GM18505 (cell line): ENCODE data around the gene PTPRCAP.

ENCODE experiments used
- ATAC-seq: cut with Tn5 transposase; IDR thresholded peaks from one replicate; pipeline ENCODE4 v1.9.1; 2021; ENCODE audit not compliant: unreplicated experiment
- POLR2A ChIP-seq: IDR thresholded peaks from 4 replicates; pipeline ENCODE4 v1.6.1; 2011; ENCODE audit warnings: borderline replicate concordance; ENCODE audit not compliant: insufficient read depth, insufficient read length; ENCODE audit errors: extremely low read depth

Gene PTPRCAP

DNA sequence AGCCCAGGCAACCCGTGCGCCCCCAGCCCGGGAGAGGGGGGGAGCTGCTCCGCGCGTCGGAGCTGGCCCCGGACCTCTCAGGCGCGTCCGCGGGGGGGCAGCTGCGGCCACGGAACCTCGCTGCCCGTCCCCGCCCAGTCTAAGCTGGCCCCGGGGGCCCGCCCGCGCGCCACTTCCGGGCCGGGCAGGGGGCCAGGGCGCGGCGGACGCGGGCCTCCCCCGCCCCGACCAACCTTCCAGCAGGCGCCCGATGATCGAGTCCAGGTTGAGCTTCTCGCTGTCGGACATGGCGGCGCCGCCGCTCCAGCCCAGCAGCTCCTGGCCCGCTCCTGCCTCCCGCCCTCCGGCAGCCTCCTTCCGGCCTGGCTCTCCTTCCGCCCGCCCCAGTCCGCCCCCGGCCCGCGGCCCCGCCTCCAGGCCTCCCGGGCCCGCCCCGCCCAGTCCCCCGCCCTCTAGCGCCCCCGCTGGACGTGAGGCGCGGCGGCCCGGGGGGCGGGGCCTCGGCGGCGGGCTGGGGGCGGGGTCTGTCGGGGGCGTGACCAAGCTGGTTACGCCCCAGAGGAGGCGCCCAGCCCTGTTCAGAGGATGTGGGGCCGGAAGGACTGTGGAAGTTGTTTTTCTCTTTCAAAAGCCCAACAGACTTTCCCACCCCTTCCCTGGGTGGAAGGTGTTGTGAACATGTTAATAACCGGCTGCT is 35.8 kb downstream of the PTPRCAP start, which contains the start of gene PPP1CA:
PPP1CA (minus strand) TSS at position 364 of the 697 bp plus-strand sequence; CDS start at position 288, 76 bp downstream.
- peak; percentile 89 for TF ChIP-seq POLR2A
- ATAC-seq: peak; percentile 60

DNA sequence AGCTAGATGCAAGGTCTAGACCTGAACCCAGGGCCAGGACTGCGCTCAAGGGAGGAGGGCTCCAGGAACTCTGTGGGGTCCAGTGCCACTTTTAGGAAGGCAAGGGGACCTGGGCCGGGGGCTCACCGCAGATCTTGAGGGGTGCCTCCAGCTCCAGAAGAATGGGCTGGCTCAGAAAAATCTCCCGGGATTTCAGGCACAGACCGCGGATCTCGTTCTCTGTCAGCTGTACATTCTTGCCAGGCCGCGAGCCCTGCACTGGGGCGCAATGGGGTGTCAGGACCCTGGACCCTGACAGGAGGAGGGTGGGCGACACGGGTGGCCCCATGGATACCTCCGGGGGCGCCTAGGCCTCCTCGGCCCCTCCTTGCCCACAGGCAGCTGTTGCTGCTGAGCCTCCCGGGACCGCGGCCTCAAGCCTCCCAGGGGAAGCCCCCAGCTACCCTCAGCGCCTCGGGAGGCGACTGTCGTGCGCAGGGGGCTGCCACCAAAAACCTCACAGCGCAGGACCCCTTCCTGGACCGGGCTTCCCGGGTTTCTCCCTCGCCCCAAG is 36.5 kb downstream of the PTPRCAP start:
- TF ChIP-seq POLR2A: no peak
- peak; percentile 14 for ATAC-seq

DNA sequence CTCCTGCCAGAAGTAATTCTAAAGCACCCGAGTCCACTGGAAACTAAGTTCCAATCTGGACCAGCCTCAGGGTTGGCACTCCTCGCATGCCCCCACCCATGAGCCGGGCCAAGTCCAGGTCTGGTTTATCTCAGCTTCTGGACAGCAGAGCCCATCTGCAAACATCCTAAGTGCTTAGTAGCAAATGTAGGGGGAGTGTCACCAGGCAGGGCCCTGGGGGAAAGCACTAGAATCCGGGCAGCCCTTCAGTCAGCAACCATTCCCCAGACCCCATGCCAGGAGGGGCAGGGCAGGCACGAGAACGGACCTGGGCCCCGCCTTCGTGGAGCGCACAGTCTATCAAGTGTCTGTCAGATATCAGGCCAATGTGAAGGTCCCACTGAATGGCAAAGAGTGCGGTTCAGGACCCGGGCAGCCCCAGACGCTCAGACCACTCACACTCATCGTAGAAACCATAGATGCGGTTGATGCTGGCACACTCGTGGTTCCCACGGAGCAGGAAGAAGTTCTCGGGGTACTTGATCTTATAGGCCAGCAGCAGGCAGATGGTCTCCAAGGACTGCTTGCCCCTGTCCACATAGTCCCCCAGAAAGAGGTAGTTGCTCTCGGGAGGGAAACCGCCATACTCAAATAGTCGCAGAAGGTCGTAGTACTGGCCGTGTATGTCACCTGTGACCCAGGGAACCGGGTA is 37.1 kb downstream of the PTPRCAP start:
- no peak for ATAC-seq
- TF ChIP-seq POLR2A: no peak

DNA sequence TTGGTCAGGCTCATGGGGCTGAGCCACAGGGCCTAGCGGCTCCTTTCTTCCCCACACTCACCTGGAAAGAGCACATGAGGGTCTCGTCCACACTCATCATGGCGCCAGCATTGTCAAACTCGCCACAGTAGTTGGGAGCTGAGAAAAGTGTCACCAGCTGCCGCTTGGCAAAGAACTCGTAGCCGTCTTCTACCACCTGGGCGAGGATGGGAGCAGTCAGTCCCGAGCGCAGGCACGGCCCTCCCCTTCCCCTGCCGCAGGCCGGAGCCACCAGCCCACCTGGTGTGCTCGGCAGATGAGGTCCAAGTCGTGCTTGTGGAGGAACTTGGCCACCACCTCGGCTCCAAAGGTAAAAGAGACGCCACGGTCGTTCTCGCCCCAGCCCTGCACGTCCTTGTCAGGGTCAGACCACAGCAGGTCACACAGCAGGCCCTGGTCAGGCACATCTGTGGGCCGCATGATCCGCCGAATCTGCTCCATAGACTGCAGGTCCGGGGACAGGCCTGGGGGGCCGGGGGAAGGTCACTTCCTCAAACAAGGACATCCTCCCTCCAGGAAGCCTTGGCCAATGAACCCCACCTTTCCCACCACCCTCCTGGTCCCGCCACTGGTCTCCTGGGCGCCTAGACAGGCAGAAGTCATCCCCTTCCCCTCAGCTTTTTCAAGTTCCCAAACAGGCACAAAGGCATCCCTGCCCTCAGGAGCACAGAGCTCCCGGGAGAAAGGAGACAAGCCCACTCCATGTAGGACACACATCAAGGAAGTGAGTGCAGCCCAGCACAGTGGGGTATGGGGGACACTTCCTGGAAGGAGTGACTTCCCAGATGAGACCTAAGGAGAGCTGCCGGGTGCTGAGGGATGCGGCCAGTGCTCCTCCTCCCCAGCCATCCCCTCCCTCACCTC is 38.6 kb downstream of the PTPRCAP start:
- no peak for TF ChIP-seq POLR2A
- ATAC-seq: no peak

DNA sequence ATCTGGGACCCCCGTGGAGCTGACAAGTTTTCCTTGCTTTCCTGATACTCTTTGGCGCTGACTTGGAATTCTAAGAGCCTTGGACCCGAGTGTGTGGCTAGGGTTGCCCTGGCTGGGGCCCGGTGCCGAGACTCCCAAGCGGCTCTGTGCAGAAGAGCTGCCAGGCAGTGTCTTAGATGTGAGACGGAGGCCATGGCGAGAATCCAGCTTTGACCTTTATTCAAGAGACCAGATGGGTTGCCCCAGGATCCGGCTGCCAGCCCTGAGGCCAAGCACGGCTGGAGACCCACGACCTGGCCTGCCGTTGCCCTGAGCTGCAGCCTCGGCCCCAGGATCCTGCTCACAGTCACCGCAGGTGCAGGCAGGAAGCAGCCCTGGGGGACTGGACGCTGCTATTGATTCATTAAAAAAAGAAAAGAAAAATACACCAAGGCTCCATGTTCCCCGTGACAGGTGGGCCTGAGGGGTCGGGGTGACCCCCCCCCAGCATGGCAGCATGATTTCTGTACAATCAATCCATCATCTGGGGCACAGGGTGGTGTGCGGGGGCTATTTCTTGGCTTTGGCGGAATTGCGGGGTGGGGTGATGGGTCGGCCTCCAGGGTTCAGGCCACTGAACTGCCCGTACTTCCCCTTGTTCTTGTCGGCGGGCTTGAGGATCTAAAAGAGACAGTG is 39.4 kb downstream of the PTPRCAP start:
- no peak for ATAC-seq
- TF ChIP-seq POLR2A: no peak

DNA sequence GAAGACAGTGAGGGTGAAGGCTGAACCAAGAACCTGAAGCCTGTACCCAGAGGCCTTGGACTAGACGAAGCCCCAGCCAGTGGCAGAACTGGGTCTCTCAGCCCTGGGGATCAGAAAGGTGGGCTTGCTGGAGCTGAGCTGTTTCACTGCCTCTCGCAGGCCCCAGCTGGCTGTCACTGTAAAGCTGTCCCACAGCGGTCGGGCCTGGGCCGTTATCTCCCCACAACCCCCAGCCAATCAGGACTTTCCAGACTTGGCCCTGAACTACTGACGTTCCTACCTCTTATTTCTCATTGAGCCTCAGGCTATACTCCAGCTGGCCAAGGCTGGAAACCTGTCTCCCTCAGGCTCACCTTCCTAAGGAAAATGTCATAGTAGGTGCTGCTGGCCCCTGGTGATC is 39.9 kb downstream of the PTPRCAP start:
- no peak for ATAC-seq

DNA sequence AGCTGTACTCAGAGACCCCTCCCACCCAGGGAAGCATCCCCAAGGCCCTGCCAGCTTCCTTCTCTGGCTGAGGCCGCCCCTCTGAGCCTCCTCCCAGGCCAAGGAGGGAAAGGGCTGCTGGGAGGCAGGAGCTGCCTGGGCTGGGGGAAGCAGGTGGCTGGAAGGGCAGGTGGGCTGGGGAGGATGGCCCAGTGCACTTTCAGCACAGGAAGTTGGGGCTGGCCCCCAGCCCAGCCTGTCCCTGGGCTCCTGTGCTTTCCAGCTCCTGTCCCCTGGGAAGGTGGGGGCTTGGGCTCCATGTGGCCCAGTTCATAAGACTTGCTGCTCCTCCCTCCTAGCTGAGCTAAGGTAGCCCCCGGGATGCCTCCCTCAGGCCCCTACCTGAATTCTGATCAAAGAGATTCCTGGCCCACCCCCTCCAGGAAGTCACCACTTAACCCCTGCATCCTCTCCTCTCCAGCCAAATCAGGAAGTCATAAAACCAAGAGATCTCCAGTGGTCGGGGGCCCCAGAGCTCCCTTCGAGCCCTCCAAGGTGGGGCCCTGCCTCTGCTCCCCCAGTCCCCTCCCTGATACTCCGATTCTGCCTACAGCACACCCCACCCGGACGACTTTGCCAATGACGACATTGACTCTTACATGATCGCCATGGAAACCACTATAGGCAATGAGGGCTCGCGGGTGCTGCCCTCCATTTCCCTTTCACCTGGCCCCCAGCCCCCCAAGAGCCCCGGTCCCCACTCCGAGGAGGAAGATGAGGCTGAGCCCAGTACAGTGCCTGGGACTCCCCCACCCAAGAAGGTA is 40.7 kb downstream of the PTPRCAP start:
- TF ChIP-seq POLR2A: no peak
- ATAC-seq: no peak

More for the DNA sequence above, 39.9 kb downstream of the PTPRCAP start:
- TF ChIP-seq POLR2A: no peak

DNA sequence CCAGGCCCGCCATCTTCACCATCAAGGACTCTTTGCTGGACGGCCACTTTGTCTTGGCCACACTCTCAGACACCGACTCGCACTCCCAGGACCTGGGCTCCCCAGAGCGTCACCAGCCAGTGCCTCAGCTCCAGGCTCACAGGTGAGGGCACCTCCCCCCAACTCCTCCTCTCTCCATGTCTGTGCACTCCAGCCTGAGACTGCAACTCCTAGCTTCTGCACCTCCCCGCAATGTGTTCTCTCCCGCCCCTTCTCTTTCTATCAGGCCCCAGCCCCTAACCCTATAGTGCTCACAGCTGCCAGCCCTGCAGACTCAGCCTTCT is 41.3 kb downstream of the PTPRCAP start:
- TF ChIP-seq POLR2A: no peak
- no peak for ATAC-seq

DNA sequence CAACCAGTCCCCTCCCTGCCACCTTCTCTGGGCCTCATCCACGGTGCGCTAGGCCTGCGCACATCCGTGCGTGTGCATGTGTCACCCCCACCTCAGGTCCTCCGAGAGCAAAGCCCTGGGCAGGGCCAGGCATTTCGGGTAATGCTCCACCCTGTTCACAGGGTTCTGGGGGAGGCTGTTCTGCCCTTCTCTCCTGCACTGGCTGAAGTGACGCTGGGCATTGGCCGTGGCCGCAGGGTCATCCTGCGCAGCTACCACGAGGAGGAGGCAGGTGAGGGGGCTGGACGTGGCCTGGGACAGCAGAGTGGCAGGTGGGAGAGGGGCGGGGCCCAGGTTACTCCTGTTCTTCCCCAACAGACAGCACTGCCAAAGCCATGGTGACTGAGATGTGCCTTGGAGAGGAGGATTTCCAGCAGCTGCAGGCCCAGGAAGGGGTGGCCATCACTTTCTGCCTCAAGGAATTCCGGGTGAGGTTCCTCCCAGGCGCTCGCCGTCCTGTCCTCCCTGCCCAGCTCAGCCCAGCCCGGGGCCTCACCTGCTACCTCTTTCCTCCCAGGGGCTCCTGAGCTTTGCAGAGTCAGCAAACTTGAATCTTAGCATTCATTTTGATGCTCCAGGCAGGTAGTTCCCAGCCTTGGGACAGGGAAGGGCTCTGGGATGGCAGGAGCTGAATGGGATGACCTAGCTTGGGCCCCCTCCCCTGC is 41.8 kb downstream of the PTPRCAP start:
- no peak for ATAC-seq
- TF ChIP-seq POLR2A: no peak

DNA sequence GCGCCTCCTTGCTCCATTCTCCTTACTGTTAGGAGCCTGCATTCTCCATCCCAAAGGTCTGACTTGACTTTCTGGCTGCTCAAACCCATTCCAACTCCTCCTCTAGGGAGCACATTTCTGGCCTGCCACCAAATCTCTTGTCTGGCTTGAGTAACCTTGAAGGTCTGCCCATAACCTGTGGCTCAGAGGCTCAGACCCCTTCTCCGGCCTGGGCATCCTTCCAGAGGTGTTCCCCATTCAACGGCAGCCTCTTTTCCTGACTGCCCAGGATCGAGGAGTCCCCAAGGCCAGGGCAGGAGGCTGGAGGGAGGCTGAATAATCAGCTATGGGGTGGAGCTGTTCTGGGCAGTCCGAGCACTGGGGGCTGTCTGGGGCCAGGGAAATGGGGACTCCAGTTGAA is 43.5 kb downstream of the PTPRCAP start:
- no peak for TF ChIP-seq POLR2A
- ATAC-seq: no peak

DNA sequence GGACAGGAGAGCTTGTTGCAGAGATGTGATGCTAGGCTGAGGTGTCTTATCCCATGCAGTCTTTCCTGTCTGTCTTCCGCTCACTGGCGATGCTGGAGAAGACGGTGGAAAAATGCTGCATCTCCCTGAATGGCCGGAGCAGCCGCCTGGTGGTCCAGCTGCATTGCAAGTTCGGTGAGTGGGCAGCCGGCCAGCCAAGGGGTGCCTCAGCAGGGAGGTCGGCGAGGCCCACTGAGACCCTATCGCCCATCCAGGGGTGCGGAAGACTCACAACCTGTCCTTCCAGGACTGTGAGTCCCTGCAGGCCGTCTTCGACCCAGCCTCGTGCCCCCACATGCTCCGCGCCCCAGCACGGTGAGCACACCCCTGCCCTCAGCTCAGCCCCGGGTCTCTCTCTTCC is 44.0 kb downstream of the PTPRCAP start:
- TF ChIP-seq POLR2A: no peak
- no peak for ATAC-seq
